Measurements from ENCODE around the gene PRKACG.
"Not testable (repeated sequence)": the region's sequence is repeated elsewhere in the genome, so short reads cannot be mapped to it uniquely, and the experiment has no call there.

PRKACG gene

GRCh38 chr9:69014013-69014412, at the start of gene PRKACG:
Gene PRKACG (minus strand): TSS chr9:69014113. CDS start chr9:69014092, 21 bp downstream.
- no peak for DNase-seq (ENCODE audit: low read depth)

- no peak for DNase-seq (ENCODE audit: low read depth)
These were observed 48.3 kb upstream of the PRKACG start for GRCh38 chr9:69062195-69062594.

GRCh38 chr9:69060766-69061165, 46.9 kb upstream of the PRKACG start:
- DNase-seq (ENCODE audit: low read depth), result no peak

GRCh38 chr9:69058101-69058500, 44.2 kb upstream of the PRKACG start:
- no peak for DNase-seq (ENCODE audit: low read depth)

GRCh38 chr9:69056191-69056815, 42.4 kb upstream of the PRKACG start:
- no peak for DNase-seq (ENCODE audit: low read depth)

- no peak for DNase-seq (ENCODE audit: low read depth)
These were observed 41.1 kb upstream of the PRKACG start for GRCh38 chr9:69054989-69055388.

GRCh38 chr9:69050936-69051335, 37.0 kb upstream of the PRKACG start:
- DNase-seq (ENCODE audit: low read depth), result not testable (repeated sequence)

- no peak for DNase-seq (ENCODE audit: low read depth)
These were observed 35.2 kb upstream of the PRKACG start for GRCh38 chr9:69049094-69049493.

- no peak for DNase-seq (ENCODE audit: low read depth)
These were observed 33.5 kb upstream of the PRKACG start for GRCh38 chr9:69047371-69047770.

GRCh38 chr9:69046723-69047122, 32.8 kb upstream of the PRKACG start:
- DNase-seq (ENCODE audit: low read depth), result no peak

- no peak for DNase-seq (ENCODE audit: low read depth)
These were observed 31.9 kb upstream of the PRKACG start for GRCh38 chr9:69045821-69046220.

GRCh38 chr9:69044240-69045219, 30.6 kb upstream of the PRKACG start:
- no peak for DNase-seq (ENCODE audit: low read depth)

GRCh38 chr9:69040646-69041045, 26.7 kb upstream of the PRKACG start:
- no peak for DNase-seq (ENCODE audit: low read depth)

GRCh38 chr9:69036799-69037198, 22.9 kb upstream of the PRKACG start:
- DNase-seq (ENCODE audit: low read depth), result no peak

GRCh38 chr9:69036309-69036708, 22.4 kb upstream of the PRKACG start:
- peak; percentile 7 for DNase-seq (ENCODE audit: low read depth)

- DNase-seq (ENCODE audit: low read depth), result peak; percentile 83
These were observed 21.8 kb upstream of the PRKACG start, which contains the start of gene FXN for GRCh38 chr9:69035438-69036308. Gene FXN (plus strand): TSS chr9:69035752. CDS start chr9:69035783, 31 bp downstream.

GRCh38 chr9:69034071-69034470, 20.2 kb upstream of the PRKACG start:
- no peak for DNase-seq (ENCODE audit: low read depth)

GRCh38 chr9:69030851-69031645, 17.1 kb upstream of the PRKACG start:
- DNase-seq (ENCODE audit: low read depth), result no peak

GRCh38 chr9:69029535-69029934, 15.6 kb upstream of the PRKACG start:
- DNase-seq (ENCODE audit: low read depth), result no peak

- no peak for DNase-seq (ENCODE audit: low read depth)
These were observed 14.8 kb upstream of the PRKACG start for GRCh38 chr9:69028754-69029153.

Measured in activated T-cell treated with anti-CD3 and anti-CD28 coated beads for 24 hours (primary cell).